A673 (cell line): ENCODE data around the gene SEMA6A. TPM values are rescaled to one million over a fixed set of nuclear protein-coding genes. Genes with fewer than 3 reads are reported as not detected.
A peak's percentile ranks its signal among the peaks of the same experiment; 100 is the strongest.

Source experiments
- Bru-seq: library from RNA; stranded (reverse); fragments of 400-500 nt; gene quantifications from one replicate; lab custom pipeline; 2021; lab: Mats Ljungman, UMichigan
- BruChase-seq, 2 experiments: library from RNA; stranded (reverse); fragments of 400-500 nt; gene quantifications; one replicate each; lab custom pipeline; 2021; lab: Mats Ljungman, UMichigan
- BruUV-seq: library from RNA; stranded (reverse); fragments of 400-500 nt; replicated peaks from 2 replicates; lab custom pipeline; 2021; lab: Mats Ljungman, UMichigan
- CTCF ChIA-PET: fragments of 300-600 bp; sonication (Branson Sonifier 250); formaldehyde crosslinking; loops from one replicate; lab custom pipeline; 2022; ENCODE audit warnings: antibody characterized with exemption; lab: Charles Lee
- POLR2A ChIA-PET: fragments of 300-600 bp; sonication (Branson Sonifier 250); formaldehyde crosslinking; loops from one replicate; lab custom pipeline; 2022; ENCODE audit warnings: antibody characterized with exemption; ENCODE audit not compliant: low non-redundant PET; lab: Charles Lee
- DNase-seq: peaks from one replicate; pipeline ENCODE4 v3.0.0-alpha.2; 2015; ENCODE audit warnings: low spot score
- H3K27ac ChIP-seq: fragments of 200-600 bp; sonication (generic); 2 replicates; pipeline ENCODE4 v1.5.1; 2016; ENCODE audit warnings: mixed run types, low read depth, mild to moderate bottlenecking, mixed read lengths, antibody characterized with exemption, low read length; ENCODE audit not compliant: poor library complexity, severe bottlenecking
- H3K27me3 ChIP-seq: fragments of 200-600 bp; sonication (generic); replicated peaks from 2 replicates; pipeline ENCODE4 v1.6.1; 2017; ENCODE audit warnings: mixed run types, low read depth, mild to moderate bottlenecking, mixed read lengths, antibody characterized with exemption, low read length; ENCODE audit not compliant: insufficient read depth, poor library complexity
- H3K36me3 ChIP-seq: fragments of 200-600 bp; sonication (generic); 2 replicates; pipeline ENCODE4 v1.6.1; 2016; ENCODE audit warnings: mixed run types, mild to moderate bottlenecking, mixed read lengths, antibody characterized with exemption, low read length; ENCODE audit not compliant: insufficient read depth, poor library complexity, severe bottlenecking
- H3K4me1 ChIP-seq: fragments of 200-600 bp; sonication (generic); 2 replicates; pipeline ENCODE4 v1.6.1; 2017; ENCODE audit warnings: mixed run types, mild to moderate bottlenecking, mixed read lengths, antibody characterized with exemption, low read length; ENCODE audit not compliant: insufficient read depth, poor library complexity, severe bottlenecking
- H3K4me3 ChIP-seq: fragments of 200-600 bp; sonication (generic); 2 replicates; pipeline ENCODE4 v1.5.1; 2016; ENCODE audit warnings: low read depth, mixed run types, mild to moderate bottlenecking, mixed read lengths, low read length; ENCODE audit not compliant: poor library complexity, severe bottlenecking
- H3K9me3 ChIP-seq: fragments of 200-600 bp; sonication (generic); 2 replicates; pipeline ENCODE4 v1.6.1; 2016; ENCODE audit warnings: mixed run types, low read depth, mild to moderate bottlenecking, mixed read lengths, antibody characterized with exemption, low read length; ENCODE audit not compliant: poor library complexity, severe bottlenecking
- EZH2 ChIP-seq: fragments of 200-600 bp; sonication (generic); IDR thresholded peaks from 2 replicates; pipeline ENCODE4 v1.6.1; 2017; ENCODE audit warnings: borderline replicate concordance, low read depth, mild to moderate bottlenecking, mixed read lengths, antibody characterized with exemption, low read length; ENCODE audit not compliant: poor library complexity, severe bottlenecking
- intact Hi-C: fragments of 100-400 bp; cut with micrococcal nuclease; formaldehyde crosslinking; loops from one replicate; pipeline ENCODE4 v1.10.0; 2022; ENCODE audit not compliant: unreplicated experiment
- long read RNA-seq: library from polyadenylated mRNA; stranded (forward); transcript quantifications from one replicate; pipeline ENCODE4 v2.0.0, GENCODE V29; 2022
- total RNA-seq: library from RNA; stranded (reverse); gene quantifications from 2 replicates; pipeline ENCODE4 v1.2.3, GENCODE V29; 2021
- TF ChIP-seq, protein P1 (sequence below): fragments of 300-800, 200-600 bp; sonication (generic); conservative IDR thresholded peaks from 2 replicates; pipeline ENCODE4 v1.5.1; 2017; ENCODE audit warnings: low read depth, mild to moderate bottlenecking, antibody characterized with exemption, low read length, moderate library complexity, mixed read lengths

The SEMA6A gene, protein sequence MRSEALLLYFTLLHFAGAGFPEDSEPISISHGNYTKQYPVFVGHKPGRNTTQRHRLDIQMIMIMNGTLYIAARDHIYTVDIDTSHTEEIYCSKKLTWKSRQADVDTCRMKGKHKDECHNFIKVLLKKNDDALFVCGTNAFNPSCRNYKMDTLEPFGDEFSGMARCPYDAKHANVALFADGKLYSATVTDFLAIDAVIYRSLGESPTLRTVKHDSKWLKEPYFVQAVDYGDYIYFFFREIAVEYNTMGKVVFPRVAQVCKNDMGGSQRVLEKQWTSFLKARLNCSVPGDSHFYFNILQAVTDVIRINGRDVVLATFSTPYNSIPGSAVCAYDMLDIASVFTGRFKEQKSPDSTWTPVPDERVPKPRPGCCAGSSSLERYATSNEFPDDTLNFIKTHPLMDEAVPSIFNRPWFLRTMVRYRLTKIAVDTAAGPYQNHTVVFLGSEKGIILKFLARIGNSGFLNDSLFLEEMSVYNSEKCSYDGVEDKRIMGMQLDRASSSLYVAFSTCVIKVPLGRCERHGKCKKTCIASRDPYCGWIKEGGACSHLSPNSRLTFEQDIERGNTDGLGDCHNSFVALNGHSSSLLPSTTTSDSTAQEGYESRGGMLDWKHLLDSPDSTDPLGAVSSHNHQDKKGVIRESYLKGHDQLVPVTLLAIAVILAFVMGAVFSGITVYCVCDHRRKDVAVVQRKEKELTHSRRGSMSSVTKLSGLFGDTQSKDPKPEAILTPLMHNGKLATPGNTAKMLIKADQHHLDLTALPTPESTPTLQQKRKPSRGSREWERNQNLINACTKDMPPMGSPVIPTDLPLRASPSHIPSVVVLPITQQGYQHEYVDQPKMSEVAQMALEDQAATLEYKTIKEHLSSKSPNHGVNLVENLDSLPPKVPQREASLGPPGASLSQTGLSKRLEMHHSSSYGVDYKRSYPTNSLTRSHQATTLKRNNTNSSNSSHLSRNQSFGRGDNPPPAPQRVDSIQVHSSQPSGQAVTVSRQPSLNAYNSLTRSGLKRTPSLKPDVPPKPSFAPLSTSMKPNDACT
- total RNA-seq (10.6 and 13.5 TPM in 2 replicates), Bru-seq, nascent RNA (percentile 62 among the genes with signal in this experiment), BruChase-seq, experiment 1, labeled RNA remaining after a 2-hour chase (percentile 58 among the genes with signal in this experiment), BruChase-seq, experiment 2, labeled RNA remaining after a 6-hour chase (percentile 51 among the genes with signal in this experiment)
- long read RNA-seq, full-length matches to known transcripts: 2 of 18 reads
- long read RNA-seq, partial matches to known transcripts: 3 of 18 reads
- long read RNA-seq, other reads (novel, unspliced or antisense): 13 of 18 reads

DNA sequence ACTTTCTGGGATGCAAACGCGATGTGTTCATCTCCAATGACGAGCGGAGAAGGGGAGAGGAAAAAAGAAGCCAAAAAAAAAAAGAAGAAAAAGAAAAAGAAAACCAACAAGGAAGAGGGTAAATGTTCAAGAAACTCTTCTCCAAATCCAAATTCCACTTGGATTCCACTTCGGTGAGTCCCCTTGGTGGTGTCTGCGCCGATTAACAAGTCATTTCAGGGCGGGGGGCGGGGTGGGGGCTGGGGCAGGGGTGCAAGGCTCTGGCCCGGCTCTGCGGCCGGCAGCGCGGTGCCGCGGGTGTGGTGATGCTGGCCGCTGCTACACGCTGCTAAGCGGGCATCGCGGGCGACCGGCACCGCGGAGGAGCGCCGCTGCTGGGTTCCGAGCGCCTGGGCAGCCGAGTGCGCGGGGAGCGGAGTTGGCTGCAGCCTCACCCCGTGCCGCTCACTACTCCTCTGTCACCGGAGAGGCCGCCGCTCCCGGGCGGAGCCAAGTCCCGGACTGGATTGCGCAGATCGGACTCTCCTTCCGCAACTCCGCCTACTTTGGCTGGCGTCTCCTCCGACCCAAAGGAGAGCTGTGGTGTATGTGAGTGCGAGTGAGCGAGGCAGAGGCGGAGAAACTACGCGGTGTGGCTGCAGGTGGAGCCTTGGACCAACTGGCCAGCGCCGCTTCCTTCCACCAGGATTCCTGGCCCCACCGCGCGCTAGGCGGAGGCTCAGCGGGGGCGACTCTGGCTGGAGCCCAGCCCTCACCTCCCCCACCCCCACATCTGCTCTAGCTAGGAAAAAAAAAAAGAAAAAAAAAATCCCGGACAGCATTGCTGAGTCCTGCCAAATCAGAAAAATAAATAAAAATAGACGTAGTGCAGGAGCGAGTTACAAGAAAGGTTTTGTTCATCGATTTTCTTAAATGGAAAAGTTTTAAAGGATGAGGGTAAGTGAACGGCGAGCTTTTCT is at the start of gene SEMA6A:
TSS of gene SEMA6A (minus strand) at position 457 of the 959 bp plus-strand sequence. CDS start 69,879 bp downstream, outside the sequence.
- Histone ChIP-seq H3K4me1 (peaks cover 14% of the 10 kb centered on the region), H3K27me3 (peaks cover 40% of the 10 kb centered on the region), H3K36me3 (no peaks in the 10 kb centered on the region), H3K27ac (no peak within 1 kb of the TSS), H3K9me3 (no peaks in the 10 kb centered on the region), H3K4me3 (peak within 1 kb of the TSS; percentile 61)
- peak; percentile 91 for DNase-seq
- CTCF ChIA-PET: interaction anchor here (0.5 to 0.6 kb wide), 3 partner anchors 411 to 745 kb away, joined by 3 to 7 read pairs (median 4); no protein-coding TSS in a partner anchor
- POLR2A ChIA-PET: interaction anchor here (0.5 kb wide), 2 partner anchors 36 to 438 kb away, joined by 3 read pairs; no protein-coding TSS in a partner anchor
- intact Hi-C loops: loop anchor here (2.0 to 10.0 kb wide), 4 partner anchors 80 to 500 kb away; no protein-coding TSS in a partner anchor
- TF ChIP-seq, protein P1, sequence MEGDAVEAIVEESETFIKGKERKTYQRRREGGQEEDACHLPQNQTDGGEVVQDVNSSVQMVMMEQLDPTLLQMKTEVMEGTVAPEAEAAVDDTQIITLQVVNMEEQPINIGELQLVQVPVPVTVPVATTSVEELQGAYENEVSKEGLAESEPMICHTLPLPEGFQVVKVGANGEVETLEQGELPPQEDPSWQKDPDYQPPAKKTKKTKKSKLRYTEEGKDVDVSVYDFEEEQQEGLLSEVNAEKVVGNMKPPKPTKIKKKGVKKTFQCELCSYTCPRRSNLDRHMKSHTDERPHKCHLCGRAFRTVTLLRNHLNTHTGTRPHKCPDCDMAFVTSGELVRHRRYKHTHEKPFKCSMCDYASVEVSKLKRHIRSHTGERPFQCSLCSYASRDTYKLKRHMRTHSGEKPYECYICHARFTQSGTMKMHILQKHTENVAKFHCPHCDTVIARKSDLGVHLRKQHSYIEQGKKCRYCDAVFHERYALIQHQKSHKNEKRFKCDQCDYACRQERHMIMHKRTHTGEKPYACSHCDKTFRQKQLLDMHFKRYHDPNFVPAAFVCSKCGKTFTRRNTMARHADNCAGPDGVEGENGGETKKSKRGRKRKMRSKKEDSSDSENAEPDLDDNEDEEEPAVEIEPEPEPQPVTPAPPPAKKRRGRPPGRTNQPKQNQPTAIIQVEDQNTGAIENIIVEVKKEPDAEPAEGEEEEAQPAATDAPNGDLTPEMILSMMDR: no peak
- no peak for TF ChIP-seq EZH2
- no TSS peak for BruUV-seq

- ChIA-PET CTCF (no interaction called here), POLR2A (no interaction called here)
- DNase-seq: no peak
- intact Hi-C loops: no loop called here
- no peaks in the 10 kb centered on the region for H3K36me3 ChIP-seq
- no peak overlapping the region for H3K4me3 ChIP-seq
- no peaks in the 10 kb centered on the region for H3K27me3 ChIP-seq
- peaks cover 21% of the 10 kb centered on the region for H3K4me1 ChIP-seq
- BruUV-seq: no TSS peak
- H3K9me3 ChIP-seq: no peaks in the 10 kb centered on the region
- H3K27ac ChIP-seq: no peak overlapping the region
- TF ChIP-seq, protein P1: no peak
Measured at GRCh38 chr5:116622375-116623050, 47.9 kb upstream of the SEMA6A start.
